ENCODE measurements around the gene KIF26B.
"Not testable (repeated sequence)": the region's sequence is repeated elsewhere in the genome, so short reads cannot be mapped to it uniquely, and the experiment has no call there.

KIF26B gene

GRCh38 chr1:245672836-245673656 is 518.3 kb downstream of the KIF26B start:
- H3K9ac ChIP-seq (ENCODE audit: low read length in 5 of 5); H3K27me3 ChIP-seq (ENCODE audit: control insufficient read depth in 5 of 5, insufficient read depth in 4 of 5, low read length in 5 of 5); H3K36me3 ChIP-seq (ENCODE audit: control insufficient read depth in 5 of 5, insufficient read depth in 5 of 5, low read length in 5 of 5); H3K9me3 ChIP-seq (ENCODE audit: control insufficient read depth in 5 of 5, low read length in 5 of 5); H3K27ac ChIP-seq (ENCODE audit: low read depth, low read length); H3K4me1 ChIP-seq (ENCODE audit: control insufficient read depth in 5 of 5, insufficient read depth in 5 of 5, low read length in 5 of 5); H3K4me3 ChIP-seq (ENCODE audit: low read depth in 1 of 5, low read length in 5 of 5): not testable (repeated sequence)

DNA sequence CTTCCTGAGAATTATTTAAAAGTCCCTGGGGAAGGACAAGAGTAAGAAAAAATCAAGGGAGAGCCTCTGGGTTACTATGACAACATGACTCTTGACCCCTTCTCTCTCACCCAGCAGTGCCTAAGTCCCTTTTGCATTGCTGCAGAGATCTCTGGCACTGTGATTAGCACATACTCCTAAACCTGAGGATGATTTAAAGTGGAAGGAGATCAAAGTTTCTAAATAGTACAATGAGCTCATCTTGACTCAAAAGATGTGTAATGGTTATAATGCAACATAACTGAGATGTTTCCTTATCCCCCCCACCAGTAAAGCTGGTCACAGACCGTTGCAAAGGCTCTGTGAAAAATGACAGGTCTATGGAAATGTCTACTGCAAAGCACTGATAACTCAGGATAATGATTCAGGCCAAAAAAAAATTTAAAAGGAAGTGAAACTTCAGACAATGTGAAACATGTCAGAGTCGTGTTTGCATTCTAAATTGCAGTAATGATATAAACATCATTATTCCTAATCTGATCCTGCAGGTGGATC is 519.2 kb downstream of the KIF26B start:
- no peak overlapping the region for H3K27ac ChIP-seq (ENCODE audit: low read depth, low read length)
- no peak overlapping the region for H3K4me3 ChIP-seq (ENCODE audit: low read depth in 1 of 5, low read length in 5 of 5)
- H3K27me3 ChIP-seq (ENCODE audit: control insufficient read depth in 5 of 5, insufficient read depth in 4 of 5, low read length in 5 of 5), result no peaks in the 10 kb centered on the region
- no peak overlapping the region for H3K9ac ChIP-seq (ENCODE audit: low read length in 5 of 5)
- H3K4me1 ChIP-seq (ENCODE audit: control insufficient read depth in 5 of 5, insufficient read depth in 5 of 5, low read length in 5 of 5), result no peaks in the 10 kb centered on the region
- no peaks in the 10 kb centered on the region for H3K9me3 ChIP-seq (ENCODE audit: control insufficient read depth in 5 of 5, low read length in 5 of 5)
- no peaks in the 10 kb centered on the region for H3K36me3 ChIP-seq (ENCODE audit: control insufficient read depth in 5 of 5, insufficient read depth in 5 of 5, low read length in 5 of 5)

DNA sequence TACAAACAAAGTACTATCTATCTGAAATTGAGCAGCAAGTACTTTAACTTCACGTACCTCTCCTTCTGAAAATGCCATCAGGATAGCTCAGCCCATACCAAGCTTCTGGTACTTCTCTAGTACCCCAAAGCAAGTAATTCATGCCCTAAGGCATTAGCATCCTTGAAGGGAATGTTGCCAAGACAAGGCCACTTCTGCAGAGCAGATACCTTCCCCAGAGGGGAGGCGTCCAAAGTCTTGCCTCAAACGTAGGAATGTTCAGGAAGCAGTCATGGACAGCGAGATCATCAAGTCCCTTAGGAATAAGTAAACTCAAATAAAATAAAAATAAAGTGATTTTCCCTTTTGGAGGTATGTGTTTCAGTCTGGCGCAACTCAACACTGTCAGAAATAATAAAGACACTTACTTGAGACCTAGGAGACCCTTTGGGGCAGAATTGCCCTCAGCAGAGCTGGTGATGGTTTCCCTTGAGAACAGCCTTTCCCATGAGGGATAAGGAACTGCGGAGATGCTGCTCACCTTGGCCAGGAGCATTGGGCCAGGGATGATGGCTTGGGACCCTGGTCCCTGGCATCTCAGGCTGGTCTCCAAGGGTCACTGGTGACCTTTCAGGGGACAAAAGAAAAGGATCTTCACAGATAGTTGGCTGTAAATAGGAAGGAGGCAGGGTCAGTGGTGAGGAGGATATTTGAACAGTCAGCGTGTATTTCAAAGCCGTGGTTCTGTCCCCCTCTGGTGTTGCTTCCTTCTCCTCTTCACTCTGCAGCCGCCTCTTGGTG is 522.9 kb downstream of the KIF26B start:
- Histone ChIP-seq H3K36me3 (ENCODE audit: control insufficient read depth in 5 of 5, insufficient read depth in 5 of 5, low read length in 5 of 5) (no peaks in the 10 kb centered on the region), H3K4me3 (ENCODE audit: low read depth in 1 of 5, low read length in 5 of 5) (no peak overlapping the region), H3K4me1 (ENCODE audit: control insufficient read depth in 5 of 5, insufficient read depth in 5 of 5, low read length in 5 of 5) (peaks cover 0 to 2% (median 0%) of the 10 kb centered on the region in 5 donors), H3K9ac (ENCODE audit: low read length in 5 of 5) (no peak overlapping the region), H3K27me3 (ENCODE audit: control insufficient read depth in 5 of 5, insufficient read depth in 4 of 5, low read length in 5 of 5) (no peaks in the 10 kb centered on the region), H3K9me3 (ENCODE audit: control insufficient read depth in 5 of 5, low read length in 5 of 5) (no peaks in the 10 kb centered on the region), H3K27ac (ENCODE audit: low read depth, low read length) (no peak overlapping the region)

DNA sequence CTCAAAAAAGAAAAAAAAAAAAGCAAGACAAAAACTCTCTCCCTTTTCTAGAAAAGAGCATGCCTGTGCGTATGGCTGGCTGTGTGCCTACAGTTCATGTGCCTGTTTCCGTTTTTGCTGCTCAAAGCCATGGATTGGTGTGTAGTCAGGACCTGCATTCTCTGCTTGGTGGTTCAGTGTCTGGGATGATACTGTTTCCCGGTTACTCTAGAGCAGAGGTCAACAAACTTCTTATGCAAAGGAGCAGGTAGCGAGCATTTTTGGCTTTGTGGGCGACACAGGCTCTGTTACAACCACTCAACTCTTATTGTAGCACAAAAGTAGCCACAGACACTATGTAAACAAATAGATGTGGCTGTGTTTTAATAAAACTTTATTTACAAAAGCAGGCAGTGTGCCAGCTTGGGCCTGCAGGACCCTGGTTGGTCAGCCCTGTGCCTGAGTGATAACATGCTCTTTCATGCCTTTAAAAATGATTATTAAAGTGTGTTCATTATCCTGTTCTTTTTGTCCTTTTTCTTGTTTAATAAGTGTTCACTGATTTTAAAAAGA is 524.2 kb downstream of the KIF26B start:
- H3K4me3 ChIP-seq (ENCODE audit: low read depth in 1 of 5, low read length in 5 of 5), result no peak overlapping the region
- H3K27ac ChIP-seq (ENCODE audit: low read depth, low read length), result no peak overlapping the region
- H3K9ac ChIP-seq (ENCODE audit: low read length in 5 of 5), result no peak overlapping the region
- no peaks in the 10 kb centered on the region for H3K36me3 ChIP-seq (ENCODE audit: control insufficient read depth in 5 of 5, insufficient read depth in 5 of 5, low read length in 5 of 5)
- H3K9me3 ChIP-seq (ENCODE audit: control insufficient read depth in 5 of 5, low read length in 5 of 5), result no peaks in the 10 kb centered on the region
- H3K4me1 ChIP-seq (ENCODE audit: control insufficient read depth in 5 of 5, insufficient read depth in 5 of 5, low read length in 5 of 5), result peaks cover 3 to 15% (median 10%) of the 10 kb centered on the region in 5 donors
- no peaks in the 10 kb centered on the region for H3K27me3 ChIP-seq (ENCODE audit: control insufficient read depth in 5 of 5, insufficient read depth in 4 of 5, low read length in 5 of 5)

GRCh38 chr1:245679821-245680780 is 525.3 kb downstream of the KIF26B start:
- Histone ChIP-seq H3K27ac (ENCODE audit: low read depth, low read length) (no peak overlapping the region), H3K4me3 (ENCODE audit: low read depth in 1 of 5, low read length in 5 of 5) (no peak overlapping the region), H3K36me3 (ENCODE audit: control insufficient read depth in 5 of 5, insufficient read depth in 5 of 5, low read length in 5 of 5) (no peaks in the 10 kb centered on the region), H3K27me3 (ENCODE audit: control insufficient read depth in 5 of 5, insufficient read depth in 4 of 5, low read length in 5 of 5) (no peaks in the 10 kb centered on the region), H3K9me3 (ENCODE audit: control insufficient read depth in 5 of 5, low read length in 5 of 5) (no peaks in the 10 kb centered on the region), H3K9ac (ENCODE audit: low read length in 5 of 5) (no peak overlapping the region), H3K4me1 (ENCODE audit: control insufficient read depth in 5 of 5, insufficient read depth in 5 of 5, low read length in 5 of 5) (peaks cover 3 to 15% (median 11%) of the 10 kb centered on the region in 5 donors)

DNA sequence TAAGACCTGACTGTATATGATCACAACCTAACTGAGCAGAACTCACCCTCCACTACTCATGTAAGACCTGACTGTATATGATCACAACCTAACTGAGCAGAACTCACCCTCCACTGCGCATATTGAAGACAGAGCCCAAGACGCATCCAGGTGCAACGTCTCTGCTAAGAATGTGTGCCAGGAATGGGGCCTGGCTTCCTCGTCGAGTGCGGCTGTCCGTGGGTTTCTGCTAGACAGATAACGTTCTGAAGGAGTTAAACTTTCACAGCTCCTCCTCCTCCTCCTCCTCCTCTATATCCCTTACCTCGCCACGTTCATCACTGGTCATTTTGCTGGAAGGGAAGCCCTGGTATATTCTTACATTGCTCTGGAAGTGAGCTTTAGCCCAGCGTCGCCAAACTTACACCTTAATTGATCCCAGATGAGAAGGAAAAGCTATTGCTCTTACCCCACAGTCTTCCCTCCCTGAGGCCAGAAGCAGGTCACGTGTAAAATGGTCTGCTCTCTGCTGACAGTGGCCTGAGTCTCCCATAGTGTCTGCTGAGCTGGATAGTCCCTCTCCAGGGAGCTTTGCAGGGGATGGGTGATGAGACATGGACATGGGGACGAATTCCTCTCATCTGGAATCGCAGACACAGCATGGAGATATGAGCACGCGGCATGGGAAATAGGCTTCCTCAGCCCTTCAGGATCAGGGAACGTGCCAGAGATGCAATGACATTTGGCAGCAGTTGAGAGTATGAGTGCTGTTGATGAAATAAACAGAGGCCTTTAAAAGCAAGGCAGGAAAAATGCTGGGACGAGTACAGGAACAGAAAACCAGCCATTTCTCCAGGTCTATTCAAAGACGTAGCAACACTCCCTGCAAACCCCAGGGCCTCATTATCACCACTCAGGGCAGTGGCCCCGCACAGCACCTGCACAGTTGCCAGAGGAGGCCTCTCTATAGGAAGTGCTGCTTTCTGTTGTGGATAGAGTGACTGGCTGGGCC is 528.1 kb downstream of the KIF26B start:
- Histone ChIP-seq H3K9me3 (ENCODE audit: control insufficient read depth in 5 of 5, low read length in 5 of 5) (no peaks in the 10 kb centered on the region), H3K4me1 (ENCODE audit: control insufficient read depth in 5 of 5, insufficient read depth in 5 of 5, low read length in 5 of 5) (peaks cover 3 to 15% (median 11%) of the 10 kb centered on the region in 5 donors)

GRCh38 chr1:245683676-245684075 is 528.9 kb downstream of the KIF26B start:
- no peaks in the 10 kb centered on the region for H3K36me3 ChIP-seq (ENCODE audit: control insufficient read depth in 5 of 5, insufficient read depth in 5 of 5, low read length in 5 of 5)
- H3K9ac ChIP-seq (ENCODE audit: low read length in 5 of 5), result no peak overlapping the region
- H3K4me1 ChIP-seq (ENCODE audit: control insufficient read depth in 5 of 5, insufficient read depth in 5 of 5, low read length in 5 of 5), result peaks cover 3 to 15% (median 11%) of the 10 kb centered on the region in 5 donors
- no peak overlapping the region for H3K27ac ChIP-seq (ENCODE audit: low read depth, low read length)
- H3K4me3 ChIP-seq (ENCODE audit: low read depth in 1 of 5, low read length in 5 of 5), result no peak overlapping the region
- H3K27me3 ChIP-seq (ENCODE audit: control insufficient read depth in 5 of 5, insufficient read depth in 4 of 5, low read length in 5 of 5), result peaks cover 0 to 10% (median 0%) of the 10 kb centered on the region in 5 donors
- H3K9me3 ChIP-seq (ENCODE audit: control insufficient read depth in 5 of 5, low read length in 5 of 5), result no peaks in the 10 kb centered on the region

More for the DNA sequence above, 528.1 kb downstream of the KIF26B start:
- Histone ChIP-seq H3K27ac (ENCODE audit: low read depth, low read length) (no peak overlapping the region), H3K36me3 (ENCODE audit: control insufficient read depth in 5 of 5, insufficient read depth in 5 of 5, low read length in 5 of 5) (no peaks in the 10 kb centered on the region), H3K27me3 (ENCODE audit: control insufficient read depth in 5 of 5, insufficient read depth in 4 of 5, low read length in 5 of 5) (peaks cover 0 to 8% (median 0%) of the 10 kb centered on the region in 5 donors), H3K4me3 (ENCODE audit: low read depth in 1 of 5, low read length in 5 of 5) (peak overlapping the region in 1 of 5 donors; percentile 19), H3K9ac (ENCODE audit: low read length in 5 of 5) (no peak overlapping the region)

GRCh38 chr1:245684166-245684565 is 529.4 kb downstream of the KIF26B start:
- no peaks in the 10 kb centered on the region for H3K9me3 ChIP-seq (ENCODE audit: control insufficient read depth in 5 of 5, low read length in 5 of 5)
- H3K36me3 ChIP-seq (ENCODE audit: control insufficient read depth in 5 of 5, insufficient read depth in 5 of 5, low read length in 5 of 5), result no peaks in the 10 kb centered on the region
- H3K27me3 ChIP-seq (ENCODE audit: control insufficient read depth in 5 of 5, insufficient read depth in 4 of 5, low read length in 5 of 5), result peaks cover 0 to 11% (median 0%) of the 10 kb centered on the region in 5 donors
- H3K27ac ChIP-seq (ENCODE audit: low read depth, low read length), result no peak overlapping the region
- H3K4me1 ChIP-seq (ENCODE audit: control insufficient read depth in 5 of 5, insufficient read depth in 5 of 5, low read length in 5 of 5), result peaks cover 3 to 15% (median 11%) of the 10 kb centered on the region in 5 donors
- H3K9ac ChIP-seq (ENCODE audit: low read length in 5 of 5), result no peak overlapping the region
- no peak overlapping the region for H3K4me3 ChIP-seq (ENCODE audit: low read depth in 1 of 5, low read length in 5 of 5)
